ENCODE data around the gene TSPO.

DNA sequence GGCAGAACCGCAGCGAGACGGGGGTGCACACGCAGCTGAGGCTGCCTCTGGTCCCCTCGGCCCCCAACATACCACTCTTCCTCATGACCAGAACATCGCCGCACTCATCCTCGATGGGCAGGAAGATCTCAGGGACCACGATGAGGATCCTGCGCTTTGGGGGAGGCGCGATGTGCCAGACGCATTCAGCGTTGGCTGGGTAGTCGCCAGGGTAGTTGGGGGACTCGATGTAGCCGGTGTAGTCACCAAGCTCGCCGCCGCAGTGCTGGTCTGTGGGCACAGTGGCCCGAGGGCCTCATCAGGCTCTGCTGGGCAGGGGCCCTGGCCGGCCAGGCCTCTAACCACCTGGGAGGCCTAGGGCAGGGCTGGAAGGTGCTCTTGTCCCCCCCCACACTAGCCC, 58.6 kb downstream of the TSPO start:
- TF ChIP-seq, protein P1, sequence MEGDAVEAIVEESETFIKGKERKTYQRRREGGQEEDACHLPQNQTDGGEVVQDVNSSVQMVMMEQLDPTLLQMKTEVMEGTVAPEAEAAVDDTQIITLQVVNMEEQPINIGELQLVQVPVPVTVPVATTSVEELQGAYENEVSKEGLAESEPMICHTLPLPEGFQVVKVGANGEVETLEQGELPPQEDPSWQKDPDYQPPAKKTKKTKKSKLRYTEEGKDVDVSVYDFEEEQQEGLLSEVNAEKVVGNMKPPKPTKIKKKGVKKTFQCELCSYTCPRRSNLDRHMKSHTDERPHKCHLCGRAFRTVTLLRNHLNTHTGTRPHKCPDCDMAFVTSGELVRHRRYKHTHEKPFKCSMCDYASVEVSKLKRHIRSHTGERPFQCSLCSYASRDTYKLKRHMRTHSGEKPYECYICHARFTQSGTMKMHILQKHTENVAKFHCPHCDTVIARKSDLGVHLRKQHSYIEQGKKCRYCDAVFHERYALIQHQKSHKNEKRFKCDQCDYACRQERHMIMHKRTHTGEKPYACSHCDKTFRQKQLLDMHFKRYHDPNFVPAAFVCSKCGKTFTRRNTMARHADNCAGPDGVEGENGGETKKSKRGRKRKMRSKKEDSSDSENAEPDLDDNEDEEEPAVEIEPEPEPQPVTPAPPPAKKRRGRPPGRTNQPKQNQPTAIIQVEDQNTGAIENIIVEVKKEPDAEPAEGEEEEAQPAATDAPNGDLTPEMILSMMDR (IDR thresholded peaks at IDR 0.05), result no peak
- TF ChIP-seq TAF1 (IDR thresholded peaks at IDR 0.05; ENCODE audit: borderline replicate concordance, low read depth, low read length) (no peak), FOXJ3 (CRISPR knock-in tag; IDR thresholded peaks at IDR 0.05) (no peak), TEAD4 (IDR thresholded peaks at IDR 0.05; ENCODE audit: borderline replicate concordance, insufficient read depth) (no peak), MXI1 (IDR thresholded peaks at IDR 0.05; ENCODE audit: low read depth, low read length) (no peak)
- TF ChIP-seq, protein P2, sequence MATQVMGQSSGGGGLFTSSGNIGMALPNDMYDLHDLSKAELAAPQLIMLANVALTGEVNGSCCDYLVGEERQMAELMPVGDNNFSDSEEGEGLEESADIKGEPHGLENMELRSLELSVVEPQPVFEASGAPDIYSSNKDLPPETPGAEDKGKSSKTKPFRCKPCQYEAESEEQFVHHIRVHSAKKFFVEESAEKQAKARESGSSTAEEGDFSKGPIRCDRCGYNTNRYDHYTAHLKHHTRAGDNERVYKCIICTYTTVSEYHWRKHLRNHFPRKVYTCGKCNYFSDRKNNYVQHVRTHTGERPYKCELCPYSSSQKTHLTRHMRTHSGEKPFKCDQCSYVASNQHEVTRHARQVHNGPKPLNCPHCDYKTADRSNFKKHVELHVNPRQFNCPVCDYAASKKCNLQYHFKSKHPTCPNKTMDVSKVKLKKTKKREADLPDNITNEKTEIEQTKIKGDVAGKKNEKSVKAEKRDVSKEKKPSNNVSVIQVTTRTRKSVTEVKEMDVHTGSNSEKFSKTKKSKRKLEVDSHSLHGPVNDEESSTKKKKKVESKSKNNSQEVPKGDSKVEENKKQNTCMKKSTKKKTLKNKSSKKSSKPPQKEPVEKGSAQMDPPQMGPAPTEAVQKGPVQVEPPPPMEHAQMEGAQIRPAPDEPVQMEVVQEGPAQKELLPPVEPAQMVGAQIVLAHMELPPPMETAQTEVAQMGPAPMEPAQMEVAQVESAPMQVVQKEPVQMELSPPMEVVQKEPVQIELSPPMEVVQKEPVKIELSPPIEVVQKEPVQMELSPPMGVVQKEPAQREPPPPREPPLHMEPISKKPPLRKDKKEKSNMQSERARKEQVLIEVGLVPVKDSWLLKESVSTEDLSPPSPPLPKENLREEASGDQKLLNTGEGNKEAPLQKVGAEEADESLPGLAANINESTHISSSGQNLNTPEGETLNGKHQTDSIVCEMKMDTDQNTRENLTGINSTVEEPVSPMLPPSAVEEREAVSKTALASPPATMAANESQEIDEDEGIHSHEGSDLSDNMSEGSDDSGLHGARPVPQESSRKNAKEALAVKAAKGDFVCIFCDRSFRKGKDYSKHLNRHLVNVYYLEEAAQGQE (IDR thresholded peaks at IDR 0.05; ENCODE audit: low read depth, low read length), result no peak

All from SK-N-SH (cell line).